Fibroblast of mammary gland (primary cell): Measurements from ENCODE around the gene HOATZ.

Source experiments
- DNase-seq: peaks from one replicate; pipeline ENCODE4 v3.0.0-alpha.2; 2010; ENCODE audit warnings: low read depth
- H3K4me3 ChIP-seq: 2 replicates; pipeline ENCODE4 v1.5.1; 2011; ENCODE audit warnings: low read depth, mild to moderate bottlenecking, low read length, moderate library complexity; ENCODE audit not compliant: control insufficient read depth
- TF ChIP-seq, protein P1 (sequence below): conservative IDR thresholded peaks from 2 replicates; pipeline ENCODE4 v1.5.1; 2011; ENCODE audit warnings: low read depth, low read length, inconsistent platforms; ENCODE audit not compliant: control insufficient read depth, insufficient read depth

The HOATZ gene

DNA sequence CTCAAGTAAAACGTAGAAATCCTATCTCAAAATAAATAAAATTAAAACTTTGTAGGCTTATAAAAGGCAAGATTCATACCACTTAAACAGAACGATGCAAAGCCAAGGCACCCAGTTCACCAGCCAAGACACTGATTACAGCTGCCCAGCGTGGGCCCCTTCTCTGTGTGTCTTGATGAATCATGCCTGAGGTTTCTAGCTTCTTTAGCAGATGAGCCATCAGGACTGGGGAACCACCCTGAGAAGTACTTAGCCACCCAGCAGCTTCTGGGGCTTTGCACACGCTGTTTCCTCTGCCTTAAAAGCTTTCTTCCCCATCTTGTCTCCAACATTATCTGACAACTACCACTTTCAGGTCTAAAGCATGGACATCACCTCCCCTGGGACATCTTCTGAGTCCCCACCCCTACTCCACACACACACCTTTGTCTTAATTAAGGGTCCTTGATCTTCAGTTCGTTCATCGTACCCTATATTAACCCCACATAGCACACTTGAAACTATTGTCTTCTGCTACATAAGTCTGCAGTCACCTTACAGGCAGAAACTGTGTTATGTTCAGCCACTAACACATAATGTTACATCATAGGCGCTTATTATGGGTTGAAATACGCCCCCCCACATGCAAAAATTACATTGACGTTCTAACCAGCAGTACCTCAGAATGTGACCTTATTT is 17.2 kb downstream of the HOATZ start:
- DNase-seq: peak; percentile 92

DNA sequence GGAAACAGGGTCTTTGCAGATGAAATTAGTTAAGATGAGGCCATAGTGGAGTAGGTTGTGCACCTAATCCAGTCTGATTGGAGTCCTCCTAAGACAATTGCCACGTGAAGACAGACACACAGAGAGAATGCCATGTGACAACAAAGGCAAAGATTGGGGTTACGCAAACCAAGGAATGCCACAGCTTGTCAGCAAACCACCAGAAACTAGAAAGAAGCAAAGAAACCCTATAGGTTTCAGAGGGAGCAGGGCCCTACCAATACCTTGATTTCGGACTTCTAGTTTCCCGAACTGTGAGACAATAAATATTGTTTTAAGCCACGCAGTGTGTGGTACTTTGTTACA is 17.8 kb downstream of the HOATZ start:
- TF ChIP-seq, protein P1, sequence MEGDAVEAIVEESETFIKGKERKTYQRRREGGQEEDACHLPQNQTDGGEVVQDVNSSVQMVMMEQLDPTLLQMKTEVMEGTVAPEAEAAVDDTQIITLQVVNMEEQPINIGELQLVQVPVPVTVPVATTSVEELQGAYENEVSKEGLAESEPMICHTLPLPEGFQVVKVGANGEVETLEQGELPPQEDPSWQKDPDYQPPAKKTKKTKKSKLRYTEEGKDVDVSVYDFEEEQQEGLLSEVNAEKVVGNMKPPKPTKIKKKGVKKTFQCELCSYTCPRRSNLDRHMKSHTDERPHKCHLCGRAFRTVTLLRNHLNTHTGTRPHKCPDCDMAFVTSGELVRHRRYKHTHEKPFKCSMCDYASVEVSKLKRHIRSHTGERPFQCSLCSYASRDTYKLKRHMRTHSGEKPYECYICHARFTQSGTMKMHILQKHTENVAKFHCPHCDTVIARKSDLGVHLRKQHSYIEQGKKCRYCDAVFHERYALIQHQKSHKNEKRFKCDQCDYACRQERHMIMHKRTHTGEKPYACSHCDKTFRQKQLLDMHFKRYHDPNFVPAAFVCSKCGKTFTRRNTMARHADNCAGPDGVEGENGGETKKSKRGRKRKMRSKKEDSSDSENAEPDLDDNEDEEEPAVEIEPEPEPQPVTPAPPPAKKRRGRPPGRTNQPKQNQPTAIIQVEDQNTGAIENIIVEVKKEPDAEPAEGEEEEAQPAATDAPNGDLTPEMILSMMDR: no peak
- no peak overlapping the region for H3K4me3 ChIP-seq
- no peak for DNase-seq

More for the DNA sequence above, 17.2 kb downstream of the HOATZ start:
- no peak overlapping the region for H3K4me3 ChIP-seq
- TF ChIP-seq, protein P1: no peak

DNA sequence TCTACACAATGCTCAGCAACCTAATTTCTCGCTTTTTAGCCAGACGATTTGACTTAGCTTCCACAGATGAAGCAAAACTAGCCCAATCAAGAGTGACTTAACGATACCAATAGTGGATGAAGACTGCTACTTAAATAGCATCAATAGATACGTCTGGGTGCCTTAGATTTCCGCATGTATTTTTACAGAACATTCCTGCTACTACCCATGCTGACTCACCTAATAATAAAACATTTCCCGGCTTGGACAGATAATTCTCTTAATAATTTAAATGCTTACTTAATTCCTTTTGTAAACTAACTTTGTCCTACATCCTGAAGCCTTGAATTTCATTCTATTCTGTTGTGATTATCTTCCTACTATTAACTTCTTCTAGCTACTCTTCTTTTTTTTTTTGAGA is 20.7 kb downstream of the HOATZ start:
- no peak overlapping the region for H3K4me3 ChIP-seq
- TF ChIP-seq, protein P1: no peak
- DNase-seq: no peak

DNA sequence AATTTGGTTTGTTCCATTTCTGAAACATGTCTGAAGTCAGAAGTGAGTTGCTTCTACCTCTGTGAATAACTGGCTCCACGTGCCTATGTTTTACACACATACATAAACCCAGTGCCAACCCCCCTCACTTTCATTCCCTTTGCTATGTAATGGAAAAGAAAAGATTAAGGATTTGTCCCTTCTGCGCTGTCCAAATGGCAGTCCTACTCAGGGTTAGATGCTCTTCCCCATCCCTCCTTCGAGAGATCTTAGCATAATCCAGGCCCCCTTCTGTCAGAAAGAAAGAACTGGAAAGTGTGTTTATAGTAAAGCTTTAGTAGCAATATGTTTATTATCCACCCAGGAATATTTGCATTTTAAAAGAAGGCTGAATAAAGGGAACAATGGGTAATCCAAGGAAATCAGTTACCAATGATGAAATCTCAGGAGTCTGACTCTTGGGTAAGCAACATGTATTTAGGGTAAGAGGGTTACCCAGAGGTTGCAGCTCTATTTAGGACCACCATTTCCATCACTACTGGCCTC is 22.8 kb downstream of the HOATZ start:
- H3K4me3 ChIP-seq: no peak overlapping the region
- no peak for DNase-seq
- TF ChIP-seq, protein P1: no peak

DNA sequence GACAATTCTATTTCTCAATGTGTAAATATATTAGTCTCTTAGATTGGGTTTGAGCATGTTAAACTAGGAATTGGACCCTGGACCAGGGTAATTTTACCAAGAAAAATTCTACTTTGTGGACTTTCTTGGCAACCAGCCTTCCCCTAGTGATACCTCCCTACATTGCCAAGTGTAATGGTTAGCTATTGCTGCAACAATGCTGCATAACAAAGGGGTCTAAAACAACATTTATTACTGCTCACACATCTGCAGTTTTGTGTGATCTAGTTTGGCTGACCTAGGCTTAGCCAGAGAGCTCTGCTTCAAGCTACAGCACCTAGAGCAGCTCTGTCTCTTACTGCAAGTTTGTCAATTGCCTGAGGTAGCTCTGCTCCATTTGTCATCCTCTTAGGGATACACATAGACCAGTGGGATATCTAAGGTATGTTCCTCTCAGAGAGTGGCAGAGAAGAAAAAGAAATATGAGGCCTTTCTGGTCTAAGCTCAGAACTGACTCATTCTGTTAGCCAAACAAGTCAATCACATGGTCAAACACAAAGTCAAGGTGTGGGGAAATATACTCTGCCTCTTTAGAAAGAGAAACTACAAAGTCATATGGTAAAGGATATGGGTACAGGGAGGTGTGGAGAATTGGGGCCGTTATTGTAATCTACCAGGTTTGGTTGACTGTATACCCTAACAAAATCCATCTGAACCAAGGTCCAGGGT is 24.0 kb downstream of the HOATZ start:
- TF ChIP-seq, protein P1: no peak
- no peak for DNase-seq
- H3K4me3 ChIP-seq: no peak overlapping the region

DNA sequence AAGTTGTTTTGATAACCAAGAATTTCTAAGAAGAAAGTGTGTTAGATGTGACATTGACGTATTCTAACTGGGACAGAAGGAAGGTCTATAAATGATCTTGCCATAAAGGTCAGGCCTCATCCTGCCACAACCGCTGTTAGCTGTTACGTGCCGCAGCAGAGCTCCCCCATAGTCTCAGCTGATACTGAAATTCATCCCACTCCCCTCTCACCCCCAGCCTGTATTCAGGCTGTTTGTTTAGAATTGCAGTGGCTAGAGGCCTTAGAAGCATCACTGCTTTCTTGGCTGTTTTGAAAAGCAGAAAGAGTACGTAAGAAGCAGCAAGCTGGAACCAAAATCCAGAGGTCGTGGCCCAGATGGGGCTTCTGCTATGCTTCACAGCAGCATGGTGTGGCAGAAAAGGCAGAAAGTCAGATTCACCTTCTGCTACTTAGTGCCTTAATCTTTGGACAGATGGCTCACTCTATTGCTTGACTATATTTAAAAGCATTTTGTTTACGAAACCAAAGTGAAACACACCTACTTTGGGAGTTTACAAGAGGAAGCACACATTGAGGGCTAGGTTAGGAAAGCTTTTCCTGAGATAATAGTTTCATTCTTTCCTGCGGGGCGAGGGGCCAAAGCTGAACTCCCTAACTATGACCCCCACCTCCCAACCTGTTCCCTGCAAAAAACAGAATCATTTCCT is 25.0 kb downstream of the HOATZ start:
- DNase-seq: no peak
- H3K4me3 ChIP-seq: peak overlapping the region; percentile 71
- TF ChIP-seq, protein P1: no peak
